GM12873 (cell line): Measurements from ENCODE around the gene BMP2K.

Experiments used
- TF ChIP-seq, protein P1 (sequence below): IDR thresholded peaks from 2 replicates; pipeline ENCODE4 v1.5.1; 2012; ENCODE audit warnings: low read depth, mild to moderate bottlenecking, moderate library complexity, low read length, control low read depth; ENCODE audit not compliant: insufficient read depth; ENCODE audit errors: missing control alignments

The BMP2K gene

GRCh38 chr4:78956975-78957374, 180.8 kb downstream of the BMP2K start:
- TF ChIP-seq, protein P1, sequence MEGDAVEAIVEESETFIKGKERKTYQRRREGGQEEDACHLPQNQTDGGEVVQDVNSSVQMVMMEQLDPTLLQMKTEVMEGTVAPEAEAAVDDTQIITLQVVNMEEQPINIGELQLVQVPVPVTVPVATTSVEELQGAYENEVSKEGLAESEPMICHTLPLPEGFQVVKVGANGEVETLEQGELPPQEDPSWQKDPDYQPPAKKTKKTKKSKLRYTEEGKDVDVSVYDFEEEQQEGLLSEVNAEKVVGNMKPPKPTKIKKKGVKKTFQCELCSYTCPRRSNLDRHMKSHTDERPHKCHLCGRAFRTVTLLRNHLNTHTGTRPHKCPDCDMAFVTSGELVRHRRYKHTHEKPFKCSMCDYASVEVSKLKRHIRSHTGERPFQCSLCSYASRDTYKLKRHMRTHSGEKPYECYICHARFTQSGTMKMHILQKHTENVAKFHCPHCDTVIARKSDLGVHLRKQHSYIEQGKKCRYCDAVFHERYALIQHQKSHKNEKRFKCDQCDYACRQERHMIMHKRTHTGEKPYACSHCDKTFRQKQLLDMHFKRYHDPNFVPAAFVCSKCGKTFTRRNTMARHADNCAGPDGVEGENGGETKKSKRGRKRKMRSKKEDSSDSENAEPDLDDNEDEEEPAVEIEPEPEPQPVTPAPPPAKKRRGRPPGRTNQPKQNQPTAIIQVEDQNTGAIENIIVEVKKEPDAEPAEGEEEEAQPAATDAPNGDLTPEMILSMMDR: no peak

GRCh38 chr4:78960926-78961325, 184.8 kb downstream of the BMP2K start:
- TF ChIP-seq, protein P1: no peak
